ENCODE measurements around the gene ALPP. TPM values are rescaled to one million over a fixed set of nuclear protein-coding genes. Genes with fewer than 3 reads are reported as not detected.
A peak's percentile ranks its signal among the peaks of the same experiment; 100 is the strongest.

ALPP gene
- total RNA-seq, 3 donors from 2014 or later: not detected

DNA sequence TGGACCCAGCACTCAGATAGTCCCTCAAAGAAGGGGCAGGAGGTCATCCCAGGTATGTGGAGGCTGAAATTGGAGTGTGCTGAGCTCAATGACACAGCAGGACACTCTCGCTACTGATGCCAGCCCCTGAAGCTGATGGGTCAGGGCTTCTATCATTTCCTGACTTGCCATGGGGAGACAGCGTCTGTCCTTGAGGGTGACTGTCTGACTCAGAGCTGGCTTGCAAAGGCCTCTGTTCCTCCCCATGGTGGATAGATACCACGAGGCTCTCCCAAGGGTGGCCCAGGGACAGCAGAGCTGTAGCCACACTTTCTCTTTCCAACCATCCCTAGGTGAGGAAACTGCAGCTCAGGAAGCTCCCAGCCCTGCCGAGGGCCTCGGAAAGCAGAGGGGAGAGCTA lies 38.9 kb downstream of the ALPP start:
- H3K4me3 ChIP-seq: no peak overlapping the region
- intact Hi-C loops (cut with DNase I; ENCODE audit: low total_unique reads): no loop called here
- peaks cover 13 to 80% of the 10 kb centered on the region in 2 donors for H3K27me3 ChIP-seq
- no peak for DNase-seq (ENCODE audit: low spot score in 2 of 2)
- TF ChIP-seq POLR2A (IDR thresholded peaks at IDR 0.05): no peak
- no peak for TF ChIP-seq POLR2AphosphoS5 (IDR thresholded peaks at IDR 0.05)
- TF ChIP-seq, protein P1, sequence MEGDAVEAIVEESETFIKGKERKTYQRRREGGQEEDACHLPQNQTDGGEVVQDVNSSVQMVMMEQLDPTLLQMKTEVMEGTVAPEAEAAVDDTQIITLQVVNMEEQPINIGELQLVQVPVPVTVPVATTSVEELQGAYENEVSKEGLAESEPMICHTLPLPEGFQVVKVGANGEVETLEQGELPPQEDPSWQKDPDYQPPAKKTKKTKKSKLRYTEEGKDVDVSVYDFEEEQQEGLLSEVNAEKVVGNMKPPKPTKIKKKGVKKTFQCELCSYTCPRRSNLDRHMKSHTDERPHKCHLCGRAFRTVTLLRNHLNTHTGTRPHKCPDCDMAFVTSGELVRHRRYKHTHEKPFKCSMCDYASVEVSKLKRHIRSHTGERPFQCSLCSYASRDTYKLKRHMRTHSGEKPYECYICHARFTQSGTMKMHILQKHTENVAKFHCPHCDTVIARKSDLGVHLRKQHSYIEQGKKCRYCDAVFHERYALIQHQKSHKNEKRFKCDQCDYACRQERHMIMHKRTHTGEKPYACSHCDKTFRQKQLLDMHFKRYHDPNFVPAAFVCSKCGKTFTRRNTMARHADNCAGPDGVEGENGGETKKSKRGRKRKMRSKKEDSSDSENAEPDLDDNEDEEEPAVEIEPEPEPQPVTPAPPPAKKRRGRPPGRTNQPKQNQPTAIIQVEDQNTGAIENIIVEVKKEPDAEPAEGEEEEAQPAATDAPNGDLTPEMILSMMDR (IDR thresholded peaks at IDR 0.05): no peak
- peaks cover 0 to 7% of the 10 kb centered on the region in 2 donors for H3K9me3 ChIP-seq
- no peaks in the 10 kb centered on the region for H3K36me3 ChIP-seq
- peaks cover 4 to 20% of the 10 kb centered on the region in 2 donors for H3K4me1 ChIP-seq
- H3K27ac ChIP-seq: no peak overlapping the region

DNA sequence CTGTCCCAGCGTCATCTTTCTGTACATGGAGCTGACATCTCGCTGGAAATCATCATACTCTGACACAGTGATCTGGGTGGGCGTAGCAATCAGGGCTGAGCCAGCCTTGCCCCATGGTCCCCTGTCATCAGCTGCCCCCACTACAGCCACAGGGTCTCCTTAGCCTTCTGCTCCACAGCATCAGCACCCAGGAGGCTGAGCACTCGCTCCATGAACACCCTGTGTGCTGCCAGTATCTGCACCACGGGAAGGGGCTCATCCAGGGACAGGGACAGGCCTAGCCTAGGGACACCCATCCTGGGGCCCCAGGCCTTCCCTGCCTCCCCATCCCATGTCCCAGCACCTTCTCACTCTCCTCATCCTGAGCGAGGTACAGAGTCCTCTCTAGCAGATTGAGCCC lies 39.5 kb downstream of the ALPP start:
- peak in 1 of 2 donors; percentile 24 for DNase-seq (ENCODE audit: low spot score in 2 of 2)

GRCh38 chr2:232418466-232419244 lies 40.1 kb downstream of the ALPP start:
- H3K27me3 ChIP-seq: peaks cover 13 to 80% of the 10 kb centered on the region in 2 donors
- DNase-seq (ENCODE audit: low spot score in 2 of 2): peak in 1 of 2 donors; percentile 50
- no peaks in the 10 kb centered on the region for H3K36me3 ChIP-seq
- H3K9me3 ChIP-seq: peaks cover 0 to 12% of the 10 kb centered on the region in 2 donors
- H3K4me1 ChIP-seq: peaks cover 4 to 20% of the 10 kb centered on the region in 2 donors
- H3K27ac ChIP-seq: no peak overlapping the region
- intact Hi-C loops (cut with DNase I; ENCODE audit: low total_unique reads): no loop called here
- TF ChIP-seq, protein P1 (IDR thresholded peaks at IDR 0.05): no peak
- TF ChIP-seq POLR2AphosphoS5 (IDR thresholded peaks at IDR 0.05): no peak
- H3K4me3 ChIP-seq: peak overlapping the region; percentile 21 to 64 (median 38)

More for the DNA sequence above, 39.5 kb downstream of the ALPP start:
- intact Hi-C loops (cut with DNase I; ENCODE audit: low total_unique reads): no loop called here
- H3K4me1 ChIP-seq: peaks cover 4 to 20% of the 10 kb centered on the region in 2 donors
- H3K4me3 ChIP-seq: no peak overlapping the region
- no peak overlapping the region for H3K27ac ChIP-seq
- H3K27me3 ChIP-seq: peaks cover 13 to 80% of the 10 kb centered on the region in 2 donors
- H3K36me3 ChIP-seq: no peaks in the 10 kb centered on the region
- H3K9me3 ChIP-seq: peaks cover 0 to 12% of the 10 kb centered on the region in 2 donors
- TF ChIP-seq, protein P1 (IDR thresholded peaks at IDR 0.05): no peak
- TF ChIP-seq POLR2AphosphoS5 (IDR thresholded peaks at IDR 0.05) (no peak), POLR2A (IDR thresholded peaks at IDR 0.05) (no peak)

GRCh38 chr2:232419245-232420072 lies 40.9 kb downstream of the ALPP start:
- DNase-seq (ENCODE audit: low spot score in 2 of 2): peak in 1 of 2 donors; percentile 44
- H3K27ac ChIP-seq: no peak overlapping the region
- H3K9me3 ChIP-seq: peaks cover 0 to 12% of the 10 kb centered on the region in 2 donors
- TF ChIP-seq, protein P1 (IDR thresholded peaks at IDR 0.05): no peak
- TF ChIP-seq POLR2A (IDR thresholded peaks at IDR 0.05) (no peak), POLR2AphosphoS5 (IDR thresholded peaks at IDR 0.05) (no peak)
- peaks cover 4 to 20% of the 10 kb centered on the region in 2 donors for H3K4me1 ChIP-seq
- peak overlapping the region; percentile 21 to 64 (median 38) for H3K4me3 ChIP-seq
- H3K27me3 ChIP-seq: peaks cover 13 to 76% of the 10 kb centered on the region in 2 donors
- H3K36me3 ChIP-seq: no peaks in the 10 kb centered on the region
- intact Hi-C loops (cut with DNase I; ENCODE audit: low total_unique reads): no loop called here

Data from breast epithelium (tissue), 4 donors.